ENCODE results near the gene SLC13A5.
"Not testable (repeated sequence)": the region's sequence is repeated elsewhere in the genome, so short reads cannot be mapped to it uniquely, and the experiment has no call there.

The SLC13A5 gene

DNA sequence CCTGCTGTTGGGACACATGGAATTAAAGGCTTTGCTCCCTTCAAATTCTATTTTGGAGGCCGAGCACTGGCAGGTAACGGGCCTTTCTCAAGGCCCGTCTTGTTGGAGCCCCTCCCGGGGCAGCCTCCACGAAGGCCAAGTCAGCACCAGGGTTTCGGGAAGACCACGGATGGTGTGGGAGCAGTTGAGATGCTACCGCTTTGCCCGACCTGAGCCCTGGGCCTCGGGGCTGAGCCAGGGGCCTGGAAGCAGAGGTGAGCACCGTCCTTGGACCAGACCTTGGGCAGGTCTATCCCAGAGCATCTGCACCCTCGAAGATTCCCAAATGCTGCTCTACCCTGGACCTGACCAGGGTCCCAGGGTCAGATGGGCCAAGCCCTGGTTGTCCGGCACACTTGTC, 38.6 kb downstream of the SLC13A5 start:
- no peaks in the 10 kb centered on the region for H3K36me3 ChIP-seq (ENCODE audit: control insufficient read depth, insufficient read depth, low read length)
- no peak overlapping the region for H3K4me3 ChIP-seq (ENCODE audit: low read depth, low read length)
- no peaks in the 10 kb centered on the region for H3K27me3 ChIP-seq (ENCODE audit: control insufficient read depth, insufficient read depth, low read length)

DNA sequence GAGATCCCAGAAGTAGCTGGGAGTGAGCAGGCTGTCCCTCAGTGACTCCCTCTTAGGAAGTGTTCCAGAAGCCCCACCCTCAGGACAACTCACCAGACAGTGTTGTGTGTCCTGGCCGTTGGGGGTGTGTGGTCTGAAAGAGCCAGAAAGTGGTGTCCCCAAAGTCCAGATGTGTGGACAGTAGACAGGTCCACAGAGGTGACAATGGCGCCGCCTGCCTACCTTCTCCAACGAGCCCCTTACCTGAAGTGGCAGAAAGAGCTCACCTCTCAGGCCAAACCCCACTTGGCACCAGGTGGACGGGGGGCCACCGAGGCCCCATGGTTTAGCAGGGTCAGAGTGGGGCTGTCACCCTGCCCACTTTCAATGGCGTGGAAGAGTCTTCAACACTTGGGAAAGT, 41.7 kb downstream of the SLC13A5 start:
- H3K4me1 ChIP-seq (ENCODE audit: control insufficient read depth, insufficient read depth, low read length) = no peaks in the 10 kb centered on the region
- H3K27me3 ChIP-seq (ENCODE audit: control insufficient read depth, insufficient read depth, low read length) = no peaks in the 10 kb centered on the region
- no peak overlapping the region for H3K27ac ChIP-seq (ENCODE audit: low read depth, low read length)
- no peaks in the 10 kb centered on the region for H3K9me3 ChIP-seq (ENCODE audit: control insufficient read depth, insufficient read depth, low read length)
- no peaks in the 10 kb centered on the region for H3K36me3 ChIP-seq (ENCODE audit: control insufficient read depth, insufficient read depth, low read length)
- no peak overlapping the region for H3K9ac ChIP-seq (ENCODE audit: low read depth, low read length)
- no peak overlapping the region for H3K4me3 ChIP-seq (ENCODE audit: low read depth, low read length)

More for the DNA sequence above, 38.6 kb downstream of the SLC13A5 start:
- Histone ChIP-seq H3K4me1 (ENCODE audit: control insufficient read depth, insufficient read depth, low read length) (no peaks in the 10 kb centered on the region), H3K27ac (ENCODE audit: low read depth, low read length) (no peak overlapping the region), H3K9ac (ENCODE audit: low read depth, low read length) (no peak overlapping the region), H3K9me3 (ENCODE audit: control insufficient read depth, insufficient read depth, low read length) (no peaks in the 10 kb centered on the region)

DNA sequence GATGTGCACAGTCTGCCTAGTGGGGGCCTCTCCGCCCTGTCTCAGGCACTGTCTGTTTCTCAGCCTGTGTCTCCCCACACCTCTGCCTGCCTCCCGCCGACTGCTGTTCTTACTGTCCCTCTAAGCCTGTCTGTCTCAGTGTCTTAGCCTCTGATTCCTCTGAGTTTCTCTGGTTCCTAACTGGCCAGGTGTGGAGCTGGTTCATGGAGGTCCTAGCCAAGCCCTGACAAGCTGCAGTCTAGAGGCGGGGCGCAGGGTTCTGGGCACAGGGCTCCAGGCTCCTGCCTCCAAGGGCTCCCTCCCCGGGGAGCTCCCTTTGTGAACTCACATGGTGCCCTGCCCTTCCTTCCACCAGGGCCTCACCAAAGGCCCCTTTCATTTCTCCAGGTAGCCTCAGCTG, 42.2 kb downstream of the SLC13A5 start:
- no peaks in the 10 kb centered on the region for H3K4me1 ChIP-seq (ENCODE audit: control insufficient read depth, insufficient read depth, low read length)
- H3K9me3 ChIP-seq (ENCODE audit: control insufficient read depth, insufficient read depth, low read length) = no peaks in the 10 kb centered on the region
- no peaks in the 10 kb centered on the region for H3K27me3 ChIP-seq (ENCODE audit: control insufficient read depth, insufficient read depth, low read length)
- no peak overlapping the region for H3K4me3 ChIP-seq (ENCODE audit: low read depth, low read length)
- no peak overlapping the region for H3K27ac ChIP-seq (ENCODE audit: low read depth, low read length)
- no peak overlapping the region for H3K9ac ChIP-seq (ENCODE audit: low read depth, low read length)
- H3K36me3 ChIP-seq (ENCODE audit: control insufficient read depth, insufficient read depth, low read length) = no peaks in the 10 kb centered on the region

DNA sequence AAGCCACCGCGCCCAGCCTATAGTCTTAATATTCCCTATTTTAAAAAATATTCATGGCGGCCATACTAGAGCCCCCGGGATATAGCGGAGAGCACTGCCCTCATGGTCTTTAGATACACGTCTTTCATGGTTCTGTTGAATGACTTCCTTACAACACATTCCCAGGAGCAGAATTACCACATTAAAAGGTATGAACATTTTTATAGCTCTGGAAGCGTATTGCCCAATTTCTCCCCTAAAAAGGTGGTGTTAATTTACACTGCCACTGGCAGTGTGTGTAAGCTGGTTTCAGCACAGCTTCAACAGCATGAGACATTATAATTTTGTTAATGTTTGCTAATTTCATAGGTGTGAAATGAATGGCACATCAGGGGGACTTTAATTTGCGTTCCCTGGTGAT, 42.6 kb downstream of the SLC13A5 start:
- H3K36me3 ChIP-seq (ENCODE audit: control insufficient read depth, insufficient read depth, low read length) = no peaks in the 10 kb centered on the region
- no peaks in the 10 kb centered on the region for H3K9me3 ChIP-seq (ENCODE audit: control insufficient read depth, insufficient read depth, low read length)
- H3K4me3 ChIP-seq (ENCODE audit: low read depth, low read length) = no peak overlapping the region
- H3K27ac ChIP-seq (ENCODE audit: low read depth, low read length) = no peak overlapping the region
- peaks cover under 1% of the 10 kb centered on the region; the same call in 1 of the 2 replicates for H3K27me3 ChIP-seq (ENCODE audit: control insufficient read depth, insufficient read depth, low read length)
- H3K4me1 ChIP-seq (ENCODE audit: control insufficient read depth, insufficient read depth, low read length) = no peaks in the 10 kb centered on the region
- H3K9ac ChIP-seq (ENCODE audit: low read depth, low read length) = no peak overlapping the region

DNA sequence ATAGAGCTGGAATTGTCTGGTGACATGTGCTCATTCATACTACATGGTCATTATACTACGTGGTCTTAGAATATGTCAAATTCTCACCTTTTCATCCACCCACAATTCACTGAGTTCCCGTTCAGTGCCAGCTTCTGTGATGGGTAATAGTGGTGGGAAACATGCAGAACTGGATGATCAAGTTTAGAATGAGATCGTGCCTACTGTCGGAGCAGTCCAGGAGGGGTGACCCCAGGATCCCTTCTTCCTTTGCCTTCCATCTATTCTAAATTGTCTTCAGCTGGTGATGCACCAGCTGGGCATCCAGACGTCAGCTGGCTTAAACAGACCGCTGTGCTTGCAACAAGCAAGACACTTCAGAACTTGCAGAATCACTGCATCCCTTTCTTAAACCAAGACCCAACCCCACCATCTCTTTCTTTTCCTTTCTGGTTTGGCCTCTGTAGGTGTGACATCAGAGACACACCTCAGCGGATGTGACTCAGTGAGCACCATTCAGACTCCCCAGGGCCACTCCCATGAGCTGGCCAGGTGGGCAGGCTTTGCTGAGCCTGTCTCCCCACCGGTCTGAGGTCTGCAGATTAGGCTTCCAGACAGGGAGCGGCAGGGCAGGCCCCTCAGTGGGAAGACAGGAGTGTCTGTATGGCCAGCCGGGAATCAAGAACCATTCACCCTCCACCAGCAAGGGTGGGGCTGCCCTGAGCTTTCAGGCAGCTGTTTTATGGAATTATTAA, 43.5 kb downstream of the SLC13A5 start:
- Histone ChIP-seq H3K4me1 (ENCODE audit: control insufficient read depth, insufficient read depth, low read length) (no peaks in the 10 kb centered on the region), H3K27me3 (ENCODE audit: control insufficient read depth, insufficient read depth, low read length) (peaks cover 7% of the 10 kb centered on the region), H3K9ac (ENCODE audit: low read depth, low read length) (no peak overlapping the region), H3K9me3 (ENCODE audit: control insufficient read depth, insufficient read depth, low read length) (no peaks in the 10 kb centered on the region), H3K36me3 (ENCODE audit: control insufficient read depth, insufficient read depth, low read length) (no peaks in the 10 kb centered on the region), H3K4me3 (ENCODE audit: low read depth, low read length) (no peak overlapping the region), H3K27ac (ENCODE audit: low read depth, low read length) (no peak overlapping the region)

DNA sequence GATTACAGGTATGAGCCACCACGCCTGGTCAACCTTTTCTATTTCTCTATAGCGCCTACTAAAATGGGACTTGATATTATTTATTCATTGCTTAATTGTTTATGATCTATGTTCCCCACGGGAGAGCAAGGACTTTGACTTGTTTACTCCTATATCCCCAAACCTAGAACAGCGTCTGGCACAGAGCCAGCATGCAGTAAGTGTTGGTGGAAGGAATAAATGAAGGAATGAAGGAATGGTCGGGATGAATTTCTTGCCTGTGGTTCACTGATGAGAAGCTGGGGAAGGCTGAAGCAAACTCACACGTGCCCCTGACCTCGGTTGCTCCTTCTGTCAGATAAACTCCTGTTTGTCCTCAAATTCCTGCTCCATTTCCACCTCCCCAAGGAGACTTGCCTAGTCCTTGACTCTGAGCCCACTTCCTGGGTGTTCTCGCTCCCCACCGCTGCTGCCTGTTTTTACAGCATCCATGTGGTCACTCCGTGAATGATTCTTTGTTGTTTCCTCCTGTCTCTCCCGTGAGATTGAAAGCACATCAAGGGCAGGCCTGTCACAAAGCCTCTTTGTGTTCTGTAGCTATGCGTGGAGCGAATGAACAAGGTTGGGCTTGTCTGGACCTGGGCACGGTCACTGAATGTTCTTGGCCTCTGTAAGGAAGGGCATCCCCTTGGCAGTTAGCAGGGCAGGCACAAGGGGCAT, 44.3 kb downstream of the SLC13A5 start:
- Histone ChIP-seq H3K9ac (ENCODE audit: low read depth, low read length) (no peak overlapping the region), H3K4me1 (ENCODE audit: control insufficient read depth, insufficient read depth, low read length) (no peaks in the 10 kb centered on the region)

DNA sequence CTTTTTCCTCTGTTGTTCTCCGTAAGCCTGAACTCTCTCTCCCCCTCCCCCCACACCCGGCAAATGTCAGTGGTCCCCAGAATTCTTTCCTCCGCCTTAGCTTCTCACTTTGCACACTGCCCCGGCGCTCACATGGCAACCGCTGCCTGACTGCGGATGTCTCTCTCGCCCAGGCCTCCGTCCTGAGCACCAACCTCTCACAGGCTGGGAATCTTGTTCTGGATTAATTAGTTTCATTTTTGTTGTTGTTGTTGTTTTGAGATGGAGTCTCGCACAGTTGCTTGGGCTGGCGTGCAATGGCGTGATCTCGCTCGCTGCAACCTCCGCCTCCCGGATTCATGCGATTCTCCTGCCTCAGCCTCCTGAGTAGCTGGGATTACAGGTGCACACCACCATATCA, 45.0 kb downstream of the SLC13A5 start:
- H3K4me3 ChIP-seq (ENCODE audit: low read depth, low read length) = no peak overlapping the region
- H3K4me1 ChIP-seq (ENCODE audit: control insufficient read depth, insufficient read depth, low read length) = no peaks in the 10 kb centered on the region
- H3K9me3 ChIP-seq (ENCODE audit: control insufficient read depth, insufficient read depth, low read length) = no peaks in the 10 kb centered on the region
- H3K27ac ChIP-seq (ENCODE audit: low read depth, low read length) = no peak overlapping the region
- H3K27me3 ChIP-seq (ENCODE audit: control insufficient read depth, insufficient read depth, low read length) = peaks cover 7% of the 10 kb centered on the region
- no peak overlapping the region for H3K9ac ChIP-seq (ENCODE audit: low read depth, low read length)
- H3K36me3 ChIP-seq (ENCODE audit: control insufficient read depth, insufficient read depth, low read length) = no peaks in the 10 kb centered on the region

More for the DNA sequence above, 44.3 kb downstream of the SLC13A5 start:
- Histone ChIP-seq H3K36me3 (ENCODE audit: control insufficient read depth, insufficient read depth, low read length) (no peaks in the 10 kb centered on the region), H3K4me3 (ENCODE audit: low read depth, low read length) (no peak overlapping the region), H3K27me3 (ENCODE audit: control insufficient read depth, insufficient read depth, low read length) (peaks cover 7% of the 10 kb centered on the region), H3K9me3 (ENCODE audit: control insufficient read depth, insufficient read depth, low read length) (no peaks in the 10 kb centered on the region), H3K27ac (ENCODE audit: low read depth, low read length) (no peak overlapping the region)

DNA sequence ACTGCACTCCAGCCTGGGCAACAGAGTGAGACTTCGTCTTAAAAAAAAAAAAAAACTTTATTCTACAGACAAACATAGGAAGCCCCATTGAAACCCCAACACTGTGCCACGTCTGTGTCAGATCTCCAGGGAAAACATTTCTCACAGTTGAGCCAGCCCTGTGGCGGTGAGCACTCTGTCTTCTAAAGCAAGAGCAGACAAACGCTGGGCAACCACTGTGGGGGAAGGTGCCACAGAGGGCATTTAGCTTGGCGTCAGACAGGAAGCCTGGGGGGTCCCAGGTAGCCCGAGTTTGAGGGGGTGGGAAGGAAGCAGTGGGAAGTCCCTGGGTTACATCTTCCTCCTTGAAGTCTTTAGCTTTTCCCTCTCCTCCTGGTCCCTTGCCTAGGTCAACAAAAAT, 45.7 kb downstream of the SLC13A5 start:
- Histone ChIP-seq H3K9ac (ENCODE audit: low read depth, low read length) (no peak overlapping the region), H3K9me3 (ENCODE audit: control insufficient read depth, insufficient read depth, low read length) (no peaks in the 10 kb centered on the region), H3K4me1 (ENCODE audit: control insufficient read depth, insufficient read depth, low read length) (no peaks in the 10 kb centered on the region), H3K27ac (ENCODE audit: low read depth, low read length) (no peak overlapping the region), H3K4me3 (ENCODE audit: low read depth, low read length) (no peak overlapping the region), H3K36me3 (ENCODE audit: control insufficient read depth, insufficient read depth, low read length) (no peaks in the 10 kb centered on the region), H3K27me3 (ENCODE audit: control insufficient read depth, insufficient read depth, low read length) (peaks cover 7% of the 10 kb centered on the region)

DNA sequence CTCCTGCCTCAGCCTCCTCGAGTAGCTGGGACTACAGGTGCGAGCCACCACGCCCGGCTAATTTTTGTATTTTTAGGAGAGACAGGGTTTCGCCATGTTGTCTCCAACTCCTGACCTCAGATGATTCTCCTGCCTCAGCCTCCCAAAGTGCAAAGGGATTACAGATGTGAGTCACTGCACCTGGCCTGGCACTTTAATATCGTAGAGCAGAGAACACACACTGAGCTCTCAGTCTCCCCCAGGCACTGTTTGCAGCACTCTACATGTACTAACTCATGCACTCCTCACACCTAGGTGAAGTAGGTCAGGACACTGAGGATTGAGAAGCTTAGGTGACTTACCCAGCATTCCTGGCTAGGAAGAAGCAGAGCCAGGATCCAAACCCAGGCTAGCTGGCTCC, 46.6 kb downstream of the SLC13A5 start:
- no peaks in the 10 kb centered on the region for H3K36me3 ChIP-seq (ENCODE audit: control insufficient read depth, insufficient read depth, low read length)
- H3K9ac ChIP-seq (ENCODE audit: low read depth, low read length) = no peak overlapping the region
- no peak overlapping the region for H3K4me3 ChIP-seq (ENCODE audit: low read depth, low read length)
- no peak overlapping the region for H3K27ac ChIP-seq (ENCODE audit: low read depth, low read length)
- H3K4me1 ChIP-seq (ENCODE audit: control insufficient read depth, insufficient read depth, low read length) = no peaks in the 10 kb centered on the region
- peaks cover 7% of the 10 kb centered on the region for H3K27me3 ChIP-seq (ENCODE audit: control insufficient read depth, insufficient read depth, low read length)
- no peaks in the 10 kb centered on the region for H3K9me3 ChIP-seq (ENCODE audit: control insufficient read depth, insufficient read depth, low read length)

DNA sequence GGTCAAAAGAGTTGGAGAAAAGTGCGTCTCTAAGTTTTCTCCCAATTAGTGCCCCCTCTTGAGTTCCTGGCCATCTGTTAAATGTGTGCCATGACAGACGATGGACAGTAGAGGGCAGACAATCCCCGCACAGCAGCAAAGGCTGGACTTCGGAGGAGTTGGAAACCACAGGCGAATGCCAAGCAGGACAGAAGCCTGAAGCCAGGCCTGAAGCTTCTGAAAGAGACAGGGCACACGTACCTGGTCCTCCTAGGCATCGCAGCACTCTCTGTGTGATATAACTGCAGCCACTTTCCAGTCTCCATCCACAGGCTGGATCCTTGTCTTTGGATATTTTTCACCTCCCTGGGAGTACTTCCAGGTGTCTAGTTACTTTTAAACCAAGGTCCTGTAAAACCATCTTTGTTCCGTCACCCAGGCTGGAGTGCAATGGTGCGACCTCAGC, 47.1 kb downstream of the SLC13A5 start:
- Histone ChIP-seq H3K36me3 (ENCODE audit: control insufficient read depth, insufficient read depth, low read length) (no peaks in the 10 kb centered on the region), H3K4me3 (ENCODE audit: low read depth, low read length) (no peak overlapping the region), H3K4me1 (ENCODE audit: control insufficient read depth, insufficient read depth, low read length) (no peaks in the 10 kb centered on the region), H3K27me3 (ENCODE audit: control insufficient read depth, insufficient read depth, low read length) (peaks cover 7% of the 10 kb centered on the region), H3K9me3 (ENCODE audit: control insufficient read depth, insufficient read depth, low read length) (no peaks in the 10 kb centered on the region), H3K9ac (ENCODE audit: low read depth, low read length) (no peak overlapping the region), H3K27ac (ENCODE audit: low read depth, low read length) (no peak overlapping the region)

DNA sequence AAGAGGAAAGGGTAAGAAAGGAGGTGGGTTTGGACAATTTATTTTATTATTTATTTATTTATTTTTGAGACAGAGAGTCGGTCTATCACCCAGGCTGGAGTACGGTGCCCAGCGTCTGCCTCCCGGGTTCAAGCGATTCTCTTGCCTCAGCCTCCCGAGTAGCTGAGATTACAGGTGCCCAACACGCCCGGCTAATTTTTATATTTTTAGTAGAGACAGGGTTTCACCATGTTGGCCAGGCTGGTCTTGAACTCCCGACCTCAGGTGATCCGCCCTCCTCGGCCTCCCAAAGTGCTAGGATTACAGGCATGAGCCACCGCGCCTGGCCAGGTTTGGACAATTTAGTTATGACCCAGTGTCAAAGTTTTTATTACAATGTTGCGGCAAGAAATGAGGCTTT, 50.0 kb downstream of the SLC13A5 start:
- H3K4me1 ChIP-seq (ENCODE audit: control insufficient read depth, insufficient read depth, low read length); H3K9ac ChIP-seq (ENCODE audit: low read depth, low read length); H3K4me3 ChIP-seq (ENCODE audit: low read depth, low read length); H3K9me3 ChIP-seq (ENCODE audit: control insufficient read depth, insufficient read depth, low read length); H3K27ac ChIP-seq (ENCODE audit: low read depth, low read length); H3K27me3 ChIP-seq (ENCODE audit: control insufficient read depth, insufficient read depth, low read length); H3K36me3 ChIP-seq (ENCODE audit: control insufficient read depth, insufficient read depth, low read length): not testable (repeated sequence)
